Measurements from ENCODE around the gene MESD.

- TF ChIP-seq POLR2A (IDR thresholded peaks at IDR 0.05; ENCODE audit: low read depth, low read length) (no peak), PAX5 (IDR thresholded peaks at IDR 0.05; ENCODE audit: insufficient read depth, low read length, severe bottlenecking) (no peak), POLR2AphosphoS5 (IDR thresholded peaks at IDR 0.05; ENCODE audit: low read depth, low read length) (no peak), TAF1 (IDR thresholded peaks at IDR 0.05; ENCODE audit: low read depth, low read length) (no peak)
These were observed 65.3 kb downstream of the MESD start for GRCh38 chr15:80924278-80924677.

Measured in GM12891 (cell line).